ENCODE measurements around the gene CLDN9.

- TF ChIP-seq TAF1 (IDR thresholded peaks at IDR 0.05; ENCODE audit: low read depth): no peak
- TF ChIP-seq CTCF (IDR thresholded peaks at IDR 0.05; ENCODE audit: poor library complexity, severe bottlenecking): no peak
- TF ChIP-seq SMC3 (conservative IDR thresholded peaks at IDR 0.05; ENCODE audit: poor library complexity): no peak
- TF ChIP-seq EZH2 (IDR thresholded peaks at IDR 0.05; ENCODE audit: borderline replicate concordance, insufficient read depth, low read length, poor library complexity, severe bottlenecking): no peak
- TF ChIP-seq MXI1 (conservative IDR thresholded peaks at IDR 0.05; ENCODE audit: poor library complexity, severe bottlenecking): no peak
- TF ChIP-seq POLR2AphosphoS5 (IDR thresholded peaks at IDR 0.05): no peak
- no peak for TF ChIP-seq REST (IDR thresholded peaks at IDR 0.05; ENCODE audit: borderline replicate concordance)
- no peak for TF ChIP-seq EP300 (conservative IDR thresholded peaks at IDR 0.05; ENCODE audit: poor library complexity, severe bottlenecking)
These were observed 3.3 kb downstream of the CLDN9 start for GRCh38 chr16:3015865-3016521.

Measured in neural cell (in vitro differentiated cells).